GM12891 (cell line): Measurements from ENCODE around the gene TSPAN4.

Source experiments
- POLR2A ChIP-seq: IDR thresholded peaks from 2 replicates; pipeline ENCODE4 v1.6.1; 2011; ENCODE audit warnings: low read depth, low read length, control low read depth
- POLR2AphosphoS5 ChIP-seq: IDR thresholded peaks from 2 replicates; pipeline ENCODE4 v1.6.1; 2011; ENCODE audit warnings: low read depth, low read length, control low read depth
- TAF1 ChIP-seq: IDR thresholded peaks from 2 replicates; pipeline ENCODE4 v1.6.1; 2011; ENCODE audit warnings: low read depth, low read length, control low read depth

GRCh38 chr11:837990-838307, 4.7 kb upstream of the TSPAN4 start:
- TF ChIP-seq TAF1 = no peak
- TF ChIP-seq POLR2AphosphoS5 = no peak
- TF ChIP-seq POLR2A = no peak
